RCC 7860 (cell line): ENCODE results near the gene CHIA.

Source experiments
- DNase-seq: peaks from one replicate; pipeline ENCODE4 v3.0.0-alpha.2; 2015; ENCODE audit warnings: low spot score
- FAIRE-seq: peaks from 2 replicates; lab custom pipeline; 2012; peaks lifted over from hg19 to GRCh38; lab: Jason Lieb, UNC

The CHIA gene

DNA sequence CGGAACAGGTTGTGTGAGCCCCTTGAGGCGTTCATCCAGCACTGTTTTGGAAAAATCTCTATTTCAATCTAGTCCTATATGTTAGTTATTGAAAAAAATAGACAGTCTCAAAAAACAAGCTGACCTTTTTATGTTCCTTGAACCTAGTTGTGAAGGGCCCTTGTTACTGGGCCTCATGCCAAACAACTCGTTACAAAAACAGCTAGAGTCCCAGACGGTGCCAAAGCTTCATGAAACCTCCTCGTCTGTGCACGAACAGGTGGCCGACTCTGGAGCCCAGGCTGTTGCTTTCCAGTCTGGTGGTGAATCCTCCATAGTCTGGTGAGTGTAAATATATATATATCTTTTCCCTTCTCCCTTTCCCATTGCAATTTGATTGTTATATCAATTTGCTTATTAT is at the start of gene CHIA:
Gene CHIA, plus strand, starts transcription at position 222 of the 400 bp plus-strand sequence. CDS start 19,617 bp downstream, outside the sequence.
- no peak for FAIRE-seq
- DNase-seq, result no peak

DNA sequence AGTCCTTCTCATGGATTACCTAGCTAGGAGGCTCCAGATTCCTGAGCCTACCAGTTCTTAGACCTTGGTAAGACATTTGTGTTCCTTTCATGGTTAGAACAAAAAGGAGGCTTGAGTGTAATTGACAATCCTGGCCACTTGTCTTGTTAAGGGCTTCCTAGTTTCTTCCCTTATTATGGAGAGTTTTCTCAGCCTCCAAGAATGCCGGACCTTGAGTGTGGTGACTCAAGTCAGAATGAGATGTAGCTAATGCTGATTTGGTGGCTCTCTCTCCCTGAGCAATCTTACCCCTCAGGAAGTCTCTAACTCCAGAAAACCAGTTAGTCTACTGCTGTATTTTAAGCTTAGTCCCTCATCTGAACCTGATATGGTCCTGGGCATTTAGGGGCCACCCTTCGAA is 48.9 kb upstream of the CHIA start:
- DNase-seq (no peak), FAIRE-seq (no peak)

DNA sequence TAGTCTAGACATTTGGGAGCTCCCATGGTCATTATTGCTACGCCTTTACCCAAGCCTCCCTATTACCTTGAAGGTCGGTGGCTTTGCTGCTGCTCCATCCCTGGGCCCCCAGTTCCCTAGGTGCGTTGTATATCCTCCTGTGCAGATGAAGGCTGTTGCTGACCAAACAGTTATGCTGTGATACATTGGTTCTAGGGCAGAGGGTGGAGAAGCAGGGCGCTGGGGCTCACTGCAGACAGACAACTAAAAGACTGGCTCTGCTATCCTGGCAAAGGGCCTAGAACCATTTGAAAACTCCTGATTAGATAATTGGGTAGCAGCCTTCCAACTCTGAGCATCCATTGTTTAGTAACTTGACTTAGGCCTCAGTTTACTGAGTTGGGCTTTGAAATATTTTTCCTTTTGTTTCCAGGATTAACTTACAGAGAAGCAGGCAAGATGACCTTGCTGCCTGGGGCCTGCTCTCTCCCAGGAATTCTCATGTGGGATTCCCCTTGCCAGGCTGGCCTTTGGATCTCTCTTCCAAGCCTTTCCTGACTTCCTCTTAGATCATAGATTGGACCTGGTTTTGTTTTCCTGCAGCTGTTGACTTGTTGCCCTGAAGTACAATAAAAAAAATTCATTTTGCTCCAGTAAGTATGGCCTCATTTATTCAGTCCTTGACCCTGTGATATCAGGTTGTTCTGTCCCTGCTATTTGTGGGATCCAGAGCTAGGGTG is 47.7 kb upstream of the CHIA start:
- DNase-seq (no peak), FAIRE-seq (no peak)

DNA sequence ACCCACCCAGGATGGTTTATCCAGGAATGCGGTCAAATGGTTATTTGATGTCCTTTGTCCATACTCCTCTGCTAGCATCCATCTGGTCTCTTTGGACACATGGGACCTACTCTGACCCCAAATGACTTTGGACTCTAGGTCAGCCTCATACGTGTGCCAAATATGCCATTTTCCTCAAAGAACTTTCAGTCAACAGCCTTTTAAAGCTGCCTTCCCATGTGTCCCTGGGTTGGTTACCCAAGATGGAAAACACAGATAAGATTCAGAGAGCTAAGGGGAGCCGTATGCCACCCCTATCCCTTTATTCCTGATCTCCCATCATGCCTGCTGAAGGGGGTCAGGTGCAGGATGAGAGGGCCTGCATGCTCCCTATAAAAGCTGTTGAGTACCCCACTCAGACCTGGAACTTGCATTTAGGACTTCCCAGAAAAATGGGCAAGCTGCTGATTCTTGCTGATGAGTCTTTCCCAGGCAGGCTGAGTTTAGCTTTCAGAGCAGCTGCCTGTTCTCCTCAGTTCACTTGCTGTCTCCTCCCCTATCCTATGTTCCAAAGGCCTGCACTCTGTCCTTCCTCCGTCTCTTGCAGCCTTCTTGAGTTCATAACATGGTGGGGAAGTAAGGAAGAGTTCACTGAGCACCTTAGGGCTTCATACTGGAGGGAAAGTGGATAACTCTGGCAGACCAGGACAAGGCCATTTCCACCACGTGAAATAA is 43.4 kb upstream of the CHIA start:
- FAIRE-seq (no peak), DNase-seq (no peak)

DNA sequence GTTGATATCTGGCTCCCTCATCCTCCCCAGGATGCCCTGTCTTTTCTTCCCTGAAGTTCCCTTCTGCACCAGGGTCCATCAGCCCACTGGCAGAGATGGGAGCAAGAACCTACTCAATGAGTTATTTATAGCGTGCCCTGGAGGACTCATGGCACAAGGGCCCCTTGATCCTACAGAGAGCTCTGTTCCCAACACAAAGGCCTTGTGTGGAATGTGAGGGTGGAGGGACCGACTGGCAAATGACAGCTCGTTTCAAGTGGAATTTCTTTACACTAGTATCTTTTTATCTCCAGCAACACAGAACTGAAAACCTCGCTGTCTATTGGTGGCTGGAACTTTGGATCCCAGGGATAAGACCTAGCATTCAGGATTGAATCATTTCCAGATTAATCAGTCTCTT is 40.7 kb upstream of the CHIA start:
- FAIRE-seq (no peak), DNase-seq (no peak)

DNA sequence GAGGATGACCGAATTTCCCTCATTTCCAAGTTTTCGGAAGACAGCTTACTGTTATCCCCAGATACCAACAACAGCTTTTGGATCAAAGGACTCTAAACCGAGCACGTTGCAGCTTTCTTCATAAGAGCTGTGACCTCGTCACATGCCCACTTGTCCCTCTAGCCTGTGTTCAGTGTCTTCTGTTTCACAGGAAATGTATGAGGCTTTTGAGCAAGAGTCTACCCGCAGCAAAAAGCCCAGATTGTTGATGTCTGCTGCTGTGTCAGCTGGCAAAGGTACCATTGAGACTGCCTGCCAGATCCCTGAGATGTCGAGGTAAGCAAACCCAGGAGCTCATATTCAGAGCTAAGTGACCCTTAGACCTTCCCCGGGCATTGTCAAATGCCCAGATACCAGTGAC is 39.1 kb upstream of the CHIA start:
- FAIRE-seq (no peak), DNase-seq (no peak)

DNA sequence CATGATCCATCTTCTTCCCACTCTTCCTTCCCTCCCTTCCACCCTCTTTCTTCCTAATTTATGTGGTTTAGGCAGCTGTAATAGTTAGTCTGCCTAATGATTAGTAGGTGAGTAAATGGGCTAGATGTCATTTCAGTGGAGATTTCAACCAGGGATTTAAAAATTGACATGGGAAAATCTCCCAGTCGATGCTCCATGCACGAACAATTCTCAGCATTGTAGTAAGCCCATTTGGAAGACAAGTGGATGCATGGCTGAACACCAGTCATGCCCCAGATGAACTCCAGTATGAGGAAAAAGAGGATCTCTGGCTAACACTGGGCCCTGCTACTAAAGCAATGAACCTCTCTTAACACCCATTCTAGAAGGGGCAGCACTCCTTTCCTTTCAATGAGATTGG is 37.9 kb upstream of the CHIA start:
- FAIRE-seq (no peak), DNase-seq (no peak)

DNA sequence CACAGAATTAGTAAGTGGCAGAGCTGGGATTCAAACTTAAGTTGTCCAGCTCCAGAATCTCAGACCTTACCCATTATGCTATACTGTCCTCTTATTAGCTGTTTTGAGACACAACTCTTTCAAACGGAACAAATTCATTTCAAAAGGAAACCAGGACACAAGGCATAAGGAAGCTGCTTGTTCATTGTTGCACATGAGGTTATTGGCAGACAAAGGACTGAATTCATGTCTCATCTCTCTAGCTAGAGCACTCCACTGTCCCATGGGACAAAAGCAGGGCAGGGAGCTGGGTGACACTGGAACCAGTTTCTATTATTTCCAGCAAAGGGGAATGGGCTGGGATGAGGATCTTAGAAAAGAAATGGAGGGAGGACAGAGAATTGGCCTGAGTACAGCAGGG is 36.8 kb upstream of the CHIA start:
- DNase-seq (no peak), FAIRE-seq (no peak)

DNA sequence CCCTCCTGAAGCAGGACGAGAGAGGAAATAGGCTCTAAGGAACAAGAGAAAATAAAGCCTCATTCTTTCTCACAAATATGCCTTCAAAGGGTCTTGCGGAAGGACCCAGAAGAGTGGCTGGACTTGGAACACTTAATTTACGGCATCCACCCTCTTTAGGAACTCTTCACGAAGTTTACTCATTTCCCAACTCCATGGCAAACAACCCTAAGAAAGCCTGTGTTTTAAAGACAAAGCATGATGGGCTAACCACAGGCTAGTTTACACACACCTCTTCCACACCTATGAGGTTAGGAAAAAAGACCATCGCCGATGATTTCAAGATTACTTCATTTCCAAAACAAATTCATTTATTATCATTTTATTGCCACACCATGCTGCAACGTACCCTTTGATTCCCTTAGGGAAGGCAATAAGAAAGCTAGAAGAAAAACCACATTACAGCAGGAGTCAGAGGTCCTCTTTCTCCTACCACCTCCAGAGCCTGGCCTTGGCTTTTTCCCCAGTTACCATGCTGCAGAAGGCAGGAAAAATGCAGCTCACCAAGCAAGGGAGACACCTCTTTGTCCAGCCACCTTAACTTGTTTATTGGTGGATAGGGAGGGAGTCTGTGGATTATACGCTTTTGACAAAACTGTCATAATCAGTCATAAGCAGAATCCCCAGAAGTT is 33.5 kb upstream of the CHIA start:
- DNase-seq (no peak), FAIRE-seq (no peak)

DNA sequence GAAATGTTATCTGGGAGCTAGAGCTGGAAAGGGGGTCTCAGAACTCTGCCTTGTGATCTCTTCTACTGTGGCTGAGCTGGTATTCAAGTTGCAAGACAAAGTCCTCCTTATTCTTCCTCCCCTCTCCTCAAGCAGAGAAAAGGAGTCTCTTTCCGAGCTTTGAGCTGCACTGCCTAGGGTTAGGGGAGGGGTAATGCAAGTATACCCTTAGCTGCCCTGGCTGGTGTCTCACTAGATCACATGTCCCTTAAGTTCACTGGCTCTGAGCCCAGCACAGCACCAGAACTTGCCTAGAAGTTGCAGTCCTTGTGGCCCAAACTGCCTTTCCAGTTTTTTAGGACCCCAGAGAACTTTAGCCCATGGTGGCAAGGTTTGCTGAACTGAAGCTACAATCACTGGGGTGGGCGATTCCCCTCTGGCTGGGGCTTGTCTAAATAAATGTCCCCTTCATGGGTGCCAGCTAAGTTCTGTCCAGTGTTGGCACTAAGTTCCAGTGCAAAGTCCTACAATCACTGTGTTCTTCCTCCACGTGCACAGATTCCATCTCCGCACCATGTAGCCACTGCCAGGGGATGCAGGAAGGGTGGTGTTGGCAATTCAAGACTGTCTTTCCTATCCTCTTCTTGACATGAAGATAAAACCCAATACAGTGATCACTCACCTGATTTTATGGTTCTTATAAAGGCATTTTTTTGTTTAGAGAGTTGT is 22.7 kb upstream of the CHIA start:
- FAIRE-seq, result no peak
- no peak for DNase-seq

DNA sequence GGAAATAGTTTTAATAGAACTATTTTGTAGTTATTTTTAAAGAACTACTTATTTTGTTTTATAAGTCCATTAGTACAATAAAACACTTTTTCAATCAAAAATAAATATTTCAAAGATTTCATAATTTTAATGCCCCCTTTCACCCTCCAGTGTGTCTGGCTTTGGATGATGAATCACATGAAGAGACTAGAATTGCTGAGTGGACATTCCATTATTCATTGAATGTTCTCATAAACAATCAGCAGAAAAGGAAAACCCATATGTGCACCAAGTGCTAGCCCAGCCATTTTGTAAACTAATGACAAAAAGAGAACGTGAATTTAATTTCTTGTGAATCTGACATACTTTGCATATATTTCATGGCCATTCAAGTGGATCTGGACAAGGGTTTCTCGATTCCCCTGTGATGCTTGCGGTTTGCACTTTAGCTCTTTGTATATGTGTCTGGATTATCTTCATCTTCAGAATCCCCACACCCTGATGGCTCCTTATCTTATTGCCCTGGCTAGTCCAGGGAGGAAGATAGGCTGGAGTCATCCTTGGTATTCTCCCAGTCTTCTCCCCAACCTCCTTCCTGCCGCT is 20.7 kb upstream of the CHIA start:
- DNase-seq (no peak), FAIRE-seq (no peak)

DNA sequence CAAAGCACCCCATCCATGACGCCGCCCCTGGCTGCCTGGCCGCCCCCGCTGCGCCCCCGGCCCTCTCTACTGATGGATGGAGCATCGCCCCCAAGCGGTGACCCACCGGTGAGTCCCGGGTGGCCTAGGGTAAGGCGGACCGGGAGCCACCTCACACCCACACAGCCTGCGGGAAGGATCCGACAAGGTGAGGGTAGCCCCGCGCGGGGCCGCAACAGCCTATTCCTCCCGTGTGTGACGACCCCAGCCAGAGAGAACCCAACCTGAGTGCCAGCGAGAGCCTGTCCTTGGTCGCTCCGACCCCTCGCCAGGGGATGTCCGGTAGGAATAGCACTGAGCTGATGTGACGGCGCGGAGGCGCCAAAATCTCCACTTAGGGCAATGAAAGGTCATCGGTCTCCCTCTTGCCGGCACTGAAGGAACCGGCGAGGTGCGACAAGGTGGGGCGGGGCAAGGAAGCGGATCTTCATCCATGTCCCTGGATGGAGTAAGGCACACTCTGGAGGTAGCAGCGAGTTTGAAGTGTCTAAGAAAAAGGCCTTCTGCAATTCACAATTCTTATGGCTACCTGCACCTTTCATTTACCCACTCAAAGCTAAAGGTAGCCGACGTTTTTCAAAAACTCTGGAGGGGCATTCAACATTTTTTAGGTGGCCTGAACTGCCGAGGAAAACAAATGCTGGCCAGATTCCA is 19.7 kb upstream of the CHIA start:
- DNase-seq, result no peak
- FAIRE-seq, result no peak

DNA sequence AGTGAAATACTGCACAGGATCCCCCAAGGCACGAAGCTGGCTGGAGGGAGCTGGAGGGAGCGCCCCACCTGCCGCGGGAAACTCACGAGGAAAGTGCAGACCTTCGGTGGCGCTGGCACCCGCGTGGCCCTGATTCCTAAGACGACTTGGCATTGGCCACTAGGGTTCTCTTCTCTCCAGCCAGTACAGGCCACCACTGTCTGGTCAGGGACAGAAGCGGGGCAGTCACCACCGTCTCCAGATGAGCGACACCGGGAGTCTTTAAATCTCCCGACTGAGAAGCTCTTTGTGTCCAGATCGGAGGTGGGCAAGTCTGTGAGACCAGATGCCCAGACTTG is 19.2 kb upstream of the CHIA start:
- FAIRE-seq, result no peak
- no peak for DNase-seq

DNA sequence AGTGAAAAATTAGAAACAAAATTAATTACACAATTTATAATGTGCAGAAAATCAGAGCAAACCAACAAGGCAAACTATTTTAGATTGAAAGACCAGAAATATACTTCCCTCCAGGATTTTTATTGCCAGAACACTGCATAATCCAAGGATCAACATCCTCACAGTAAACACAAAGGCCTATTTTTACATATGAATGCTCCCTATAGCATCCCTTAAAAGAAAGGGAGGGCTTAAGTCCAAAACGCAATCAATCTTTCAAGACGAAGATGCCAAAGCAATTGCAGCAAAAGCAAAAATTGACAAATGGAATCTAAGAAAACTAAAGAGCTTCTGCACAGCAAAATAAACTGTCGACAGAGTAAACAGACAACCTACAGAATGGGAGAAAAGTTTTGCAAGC is 18.6 kb upstream of the CHIA start:
- DNase-seq (no peak), FAIRE-seq (no peak)

DNA sequence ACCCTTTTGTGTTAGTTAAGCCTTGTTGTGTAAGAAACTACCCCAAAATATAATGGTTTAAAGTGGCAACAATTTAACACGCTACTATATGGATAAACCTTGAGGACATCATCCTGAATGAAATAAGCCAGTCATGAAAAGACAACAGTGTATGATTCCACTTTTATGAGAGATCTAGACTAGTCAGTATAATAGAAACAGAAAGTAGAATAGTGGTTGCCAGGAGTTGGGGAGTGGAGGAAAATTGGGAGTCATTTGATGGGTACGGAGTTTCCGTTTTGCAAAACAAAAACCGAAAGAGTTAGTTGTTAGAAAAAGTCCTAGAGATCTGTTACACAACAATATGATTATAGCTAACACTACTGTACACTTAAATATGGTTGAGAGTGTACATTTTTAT is 16.0 kb upstream of the CHIA start:
- DNase-seq, result no peak

DNA sequence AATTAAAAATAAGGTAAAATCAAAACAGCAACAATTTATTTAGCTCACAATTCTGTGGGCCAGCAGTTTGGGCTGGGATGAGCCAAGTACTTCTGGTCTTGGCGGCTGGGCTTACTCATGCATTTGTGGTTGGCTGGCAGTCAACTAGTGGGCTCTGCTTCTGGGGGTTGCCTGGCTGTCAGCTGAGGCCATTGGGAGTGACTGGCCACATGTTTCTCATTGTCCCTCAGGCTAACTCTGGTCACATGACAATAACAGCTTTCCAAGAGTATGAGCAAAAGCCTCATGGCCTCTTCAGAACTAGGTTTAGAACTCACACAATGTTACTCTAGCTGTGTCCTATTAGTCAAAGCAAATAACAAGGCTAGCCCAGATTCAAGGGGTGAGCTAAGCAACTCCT is 15.6 kb upstream of the CHIA start:
- FAIRE-seq (peak; percentile 2), DNase-seq (peak; percentile 48)

More for the DNA sequence above, 16.0 kb upstream of the CHIA start:
- FAIRE-seq, result no peak

DNA sequence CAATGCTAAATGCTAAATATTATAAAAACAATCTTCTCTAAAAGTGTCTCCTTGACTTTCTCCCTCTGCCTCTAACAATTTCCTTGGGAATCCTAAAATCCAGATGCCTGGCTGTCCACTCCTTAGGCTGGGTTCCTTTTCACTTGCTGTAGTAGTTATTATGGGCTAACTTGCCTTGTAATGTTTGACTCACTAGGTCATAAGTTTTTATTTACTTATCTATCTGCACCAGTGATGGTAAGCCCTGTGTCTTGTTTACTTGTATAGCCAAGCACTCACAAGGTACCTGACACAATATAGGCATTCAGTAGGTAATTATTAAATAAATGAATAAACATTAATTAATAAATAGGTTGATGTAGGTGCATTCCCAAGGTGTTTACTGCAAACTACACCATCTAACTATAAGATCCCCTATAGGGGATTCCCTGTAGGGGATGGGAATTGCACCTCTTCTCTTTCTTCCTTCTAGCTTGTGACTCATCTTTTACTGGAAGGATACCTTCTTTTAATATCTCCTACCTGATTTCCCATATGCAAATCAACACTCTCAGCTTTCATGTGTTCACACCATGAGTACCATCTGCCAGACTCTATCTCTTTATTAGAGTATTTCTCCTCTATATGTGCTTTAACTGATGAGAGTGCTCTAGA is 14.7 kb upstream of the CHIA start:
- DNase-seq (no peak), FAIRE-seq (no peak)

DNA sequence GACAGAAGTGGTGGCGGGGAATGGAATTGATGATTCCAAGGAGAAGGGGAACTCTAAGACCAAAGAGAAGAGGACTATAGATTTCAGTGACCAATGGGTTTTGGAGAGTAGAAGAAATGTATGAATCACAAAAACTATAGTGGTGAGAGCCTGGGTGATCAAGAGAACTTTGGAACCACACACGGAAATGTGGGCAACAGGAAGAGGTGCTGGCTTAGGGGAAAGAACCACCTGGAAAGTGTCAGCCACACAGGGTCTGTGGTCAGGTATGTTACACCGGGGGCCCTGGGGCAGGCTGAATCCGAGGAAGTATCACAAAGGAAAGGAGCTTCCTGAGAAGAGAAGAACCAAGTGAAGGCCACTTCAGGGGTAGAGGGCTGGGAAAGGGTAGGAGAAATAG is 11.5 kb upstream of the CHIA start:
- FAIRE-seq (no peak), DNase-seq (no peak)

DNA sequence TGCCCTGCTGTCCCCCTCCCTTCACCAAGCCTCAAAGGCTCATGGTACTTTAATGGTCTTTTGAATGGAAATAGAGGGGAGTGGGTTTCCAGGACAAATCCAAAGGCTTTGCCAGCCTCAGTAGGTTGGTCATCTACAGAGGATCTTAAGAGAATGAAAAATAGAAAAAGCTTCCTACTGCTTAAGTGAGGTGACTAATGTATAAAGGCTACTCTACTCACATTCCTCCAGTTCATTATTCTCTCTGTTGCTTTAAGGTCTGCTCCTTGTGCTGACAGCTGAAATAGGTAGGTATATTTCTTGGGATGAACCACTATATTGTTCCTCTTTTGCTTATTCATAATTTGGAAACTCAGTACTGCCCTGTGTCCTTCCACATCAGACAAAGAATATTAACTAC is 10.4 kb upstream of the CHIA start:
- no peak for DNase-seq
- FAIRE-seq, result no peak

DNA sequence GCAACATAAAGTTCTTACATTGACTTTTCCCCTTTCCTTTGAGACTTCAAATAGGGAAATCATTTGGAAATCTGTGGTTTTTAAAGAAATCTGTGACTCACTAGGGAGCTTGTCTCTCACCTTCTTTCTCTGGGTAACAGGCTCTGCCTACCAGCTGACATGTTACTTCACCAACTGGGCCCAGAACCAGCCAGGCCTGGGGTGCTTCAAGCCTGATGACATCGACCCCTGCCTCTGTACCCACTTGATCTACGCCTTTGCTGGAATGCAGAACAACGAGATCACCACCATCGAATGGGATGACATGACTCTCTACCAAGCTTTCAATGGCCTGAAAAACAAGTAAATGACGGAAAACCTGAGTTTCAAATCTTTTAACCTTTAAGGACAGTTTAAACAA is 9.2 kb upstream of the CHIA start:
- FAIRE-seq (no peak), DNase-seq (no peak)
